Measurements from ENCODE around the gene ZCCHC17.

Gene ZCCHC17

DNA sequence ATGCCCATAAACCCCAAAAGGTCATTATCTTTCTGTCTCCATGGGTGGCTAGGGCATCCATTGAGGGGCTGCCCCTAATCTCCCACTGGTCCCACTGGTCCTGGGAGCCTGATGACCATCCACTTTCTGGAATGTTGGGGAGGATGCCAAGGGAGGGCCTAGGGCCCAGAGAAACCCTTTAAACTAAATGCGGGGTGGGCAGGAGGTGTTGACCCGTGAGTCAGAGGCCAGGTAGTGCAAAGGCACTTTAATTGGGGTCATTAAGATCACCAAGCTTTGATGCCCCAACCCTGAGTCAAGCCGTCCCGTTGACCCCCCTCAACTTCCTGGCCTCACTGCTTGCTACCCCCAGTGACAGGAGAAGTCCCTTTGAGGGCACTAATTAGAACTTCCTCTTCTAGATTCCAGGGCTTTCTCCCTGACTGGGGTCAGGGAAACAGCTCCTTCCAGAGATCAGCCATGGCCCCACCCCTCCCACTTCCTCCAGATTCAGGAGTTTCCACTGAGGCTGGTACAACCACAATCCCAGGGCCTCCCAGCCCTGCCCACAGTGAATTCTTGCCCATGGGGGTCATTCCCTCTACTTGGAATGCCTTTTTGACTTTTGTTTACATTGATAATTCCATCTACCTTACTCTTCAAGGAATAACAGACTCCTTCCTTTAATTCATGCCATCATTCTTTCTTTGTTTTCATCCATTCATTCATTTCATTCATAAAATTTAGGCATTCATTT is 100.7 kb downstream of the ZCCHC17 start:
- no peak for DNase-seq

DNA sequence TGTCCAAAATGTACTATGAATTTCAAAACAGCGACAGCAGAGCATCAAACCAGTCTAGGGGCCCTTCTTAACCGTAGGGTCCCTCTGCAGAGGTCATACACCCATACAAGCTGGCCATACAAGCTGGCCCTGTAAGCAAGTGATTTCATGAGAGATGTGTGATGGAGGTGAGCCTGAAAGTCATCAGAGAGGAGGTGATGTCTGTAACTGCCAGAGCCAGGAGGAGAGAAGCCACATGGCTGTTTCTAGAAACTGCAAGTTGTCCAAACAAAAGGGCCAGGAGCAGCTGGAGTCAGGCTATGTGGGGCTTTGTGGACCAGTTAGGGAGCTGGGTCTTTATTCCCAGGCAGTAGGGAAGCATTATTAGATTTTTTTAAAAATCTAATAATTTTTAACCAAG is 101.4 kb downstream of the ZCCHC17 start:
- DNase-seq: no peak

DNA sequence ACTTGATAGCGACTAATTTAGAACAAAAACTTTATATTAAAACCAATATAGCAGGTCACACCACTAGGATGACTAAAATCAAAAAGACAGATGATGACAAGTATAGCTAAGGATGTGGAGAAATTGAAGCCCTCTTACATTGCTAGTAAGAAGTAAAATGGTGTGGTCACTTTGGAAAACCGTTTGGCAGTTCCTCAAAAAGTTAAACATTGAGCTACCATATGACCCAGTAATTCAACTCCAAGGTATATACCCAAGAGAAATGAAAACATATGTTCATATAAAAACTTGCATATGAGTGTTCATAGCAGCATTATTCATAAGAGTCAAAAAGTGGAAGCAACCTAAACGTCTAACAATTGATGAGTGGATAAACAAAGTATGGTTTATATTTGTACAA is 103.1 kb downstream of the ZCCHC17 start:
- DNase-seq: no peak

DNA sequence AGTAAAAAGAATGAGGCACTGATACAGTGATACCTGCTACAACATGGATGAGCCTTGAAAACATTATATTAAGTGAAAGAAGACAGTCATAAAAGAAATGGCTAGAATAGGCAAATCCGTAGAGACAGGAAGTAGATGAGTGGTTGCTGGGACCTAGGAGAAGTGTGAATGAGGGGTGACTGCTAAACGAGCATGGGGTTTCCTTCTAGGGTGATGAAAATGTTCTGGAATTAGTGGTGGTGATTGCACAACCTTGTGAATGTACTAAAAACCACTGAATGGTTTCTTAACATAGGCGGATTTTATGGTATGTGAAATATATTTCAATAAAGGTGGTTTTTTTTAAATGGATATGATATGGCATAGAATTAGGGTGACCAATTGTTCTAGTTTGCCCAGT is 103.6 kb downstream of the ZCCHC17 start:
- DNase-seq: no peak

DNA sequence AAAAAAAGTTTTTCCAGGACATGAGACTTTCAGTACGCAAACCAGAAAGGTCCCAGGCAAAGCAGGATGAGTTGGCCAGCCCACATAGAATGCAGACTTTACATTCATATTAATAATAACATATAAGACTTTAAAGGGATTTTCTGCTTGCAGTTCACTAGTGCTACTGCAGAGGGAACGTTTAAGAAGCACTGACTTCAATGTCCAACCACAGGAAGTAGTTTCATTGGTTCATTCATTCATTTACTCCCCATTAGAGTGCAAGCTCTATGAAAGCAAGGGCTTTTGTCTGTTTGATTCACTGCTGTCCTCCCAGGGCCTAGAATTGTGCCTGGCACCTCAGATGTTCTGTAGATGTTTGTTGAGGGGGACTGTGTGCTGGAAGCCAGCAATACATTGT is 104.4 kb downstream of the ZCCHC17 start:
- no peak for DNase-seq

DNA sequence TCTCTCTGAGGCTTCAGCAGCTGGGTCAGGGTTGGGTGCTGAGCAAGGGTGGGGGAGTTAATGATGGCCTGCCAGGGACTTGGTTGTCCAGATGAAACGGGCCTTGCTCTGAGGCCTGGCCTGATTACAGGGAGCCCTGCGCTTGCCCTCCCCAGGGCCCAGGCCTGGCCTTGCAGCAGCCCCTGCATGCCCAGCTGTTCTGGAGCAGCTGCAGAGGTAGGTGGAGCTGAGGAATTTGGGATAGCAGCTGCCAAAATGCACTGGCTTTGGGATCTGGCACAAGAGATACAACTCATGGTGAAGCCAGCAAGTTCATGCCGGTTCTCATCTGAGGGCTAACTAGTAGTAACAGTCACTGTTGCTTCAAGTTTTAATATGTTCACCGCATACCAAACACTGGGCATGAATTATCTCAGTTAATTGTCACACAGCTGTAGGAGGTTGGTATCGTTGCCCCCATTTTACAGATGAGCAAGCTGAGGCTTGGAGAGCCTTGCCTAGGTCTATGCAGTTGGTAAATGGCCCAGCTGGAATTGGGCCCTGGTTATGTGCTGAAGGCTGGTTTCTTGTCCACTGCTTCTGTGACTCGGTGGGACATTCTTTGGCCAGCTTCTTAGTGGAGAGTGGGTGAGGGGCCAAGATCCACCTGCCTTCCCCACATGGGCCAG is 108.9 kb downstream of the ZCCHC17 start:
- no peak for DNase-seq

DNA sequence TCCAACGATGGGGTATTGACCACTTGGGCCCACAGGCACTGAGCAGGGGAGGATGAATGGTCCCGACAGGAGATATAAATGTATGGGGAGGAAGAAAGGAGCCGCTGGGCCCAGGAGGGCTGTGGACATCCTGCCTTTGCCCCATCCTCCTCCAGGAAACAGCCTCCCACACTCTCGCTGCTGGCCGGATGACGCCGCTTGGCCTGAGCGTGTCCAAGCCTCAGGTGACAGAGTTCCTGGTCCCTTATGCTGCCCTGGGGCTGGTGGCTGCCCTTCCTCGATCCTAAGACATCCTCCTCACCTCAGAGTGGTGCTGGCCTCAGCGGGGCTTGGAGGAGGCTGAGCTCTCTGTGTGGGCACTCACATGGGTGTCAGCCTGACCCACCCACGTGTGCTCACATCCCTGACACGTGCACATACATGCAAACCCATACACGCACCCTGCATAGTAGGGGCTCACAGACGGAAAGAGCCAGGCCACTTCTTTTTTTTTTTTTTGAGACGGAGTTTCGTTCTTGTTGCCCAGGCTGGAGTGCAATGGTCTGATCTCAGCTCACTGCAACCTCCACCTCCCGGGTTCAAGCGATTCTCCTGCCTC is 110.3 kb downstream of the ZCCHC17 start:
- no peak for DNase-seq

DNA sequence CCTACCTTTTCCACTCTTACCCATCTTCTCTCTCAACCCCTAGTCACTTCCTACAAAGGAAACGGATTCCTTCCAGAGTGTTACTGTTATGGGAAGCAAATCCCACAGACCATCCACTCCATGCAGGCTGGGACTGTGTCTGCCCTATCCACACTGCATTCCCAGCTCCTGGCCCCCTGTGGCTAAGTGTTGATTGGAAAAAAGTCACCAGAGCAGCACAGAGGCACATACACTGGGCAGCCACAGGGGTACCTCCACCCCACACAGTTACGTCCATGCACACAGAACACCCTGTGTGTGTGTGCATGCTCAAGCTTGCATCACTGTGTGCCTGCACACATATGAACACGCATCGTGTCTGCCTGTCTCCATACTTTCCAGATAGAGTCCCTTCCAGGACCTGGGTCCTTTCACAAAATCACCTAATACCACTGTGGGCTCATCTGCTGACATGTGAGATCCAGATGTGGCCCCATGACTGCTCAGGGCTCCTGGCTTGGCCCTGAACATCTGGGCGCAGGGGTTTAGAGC is 112.0 kb downstream of the ZCCHC17 start:
- no peak for DNase-seq

DNA sequence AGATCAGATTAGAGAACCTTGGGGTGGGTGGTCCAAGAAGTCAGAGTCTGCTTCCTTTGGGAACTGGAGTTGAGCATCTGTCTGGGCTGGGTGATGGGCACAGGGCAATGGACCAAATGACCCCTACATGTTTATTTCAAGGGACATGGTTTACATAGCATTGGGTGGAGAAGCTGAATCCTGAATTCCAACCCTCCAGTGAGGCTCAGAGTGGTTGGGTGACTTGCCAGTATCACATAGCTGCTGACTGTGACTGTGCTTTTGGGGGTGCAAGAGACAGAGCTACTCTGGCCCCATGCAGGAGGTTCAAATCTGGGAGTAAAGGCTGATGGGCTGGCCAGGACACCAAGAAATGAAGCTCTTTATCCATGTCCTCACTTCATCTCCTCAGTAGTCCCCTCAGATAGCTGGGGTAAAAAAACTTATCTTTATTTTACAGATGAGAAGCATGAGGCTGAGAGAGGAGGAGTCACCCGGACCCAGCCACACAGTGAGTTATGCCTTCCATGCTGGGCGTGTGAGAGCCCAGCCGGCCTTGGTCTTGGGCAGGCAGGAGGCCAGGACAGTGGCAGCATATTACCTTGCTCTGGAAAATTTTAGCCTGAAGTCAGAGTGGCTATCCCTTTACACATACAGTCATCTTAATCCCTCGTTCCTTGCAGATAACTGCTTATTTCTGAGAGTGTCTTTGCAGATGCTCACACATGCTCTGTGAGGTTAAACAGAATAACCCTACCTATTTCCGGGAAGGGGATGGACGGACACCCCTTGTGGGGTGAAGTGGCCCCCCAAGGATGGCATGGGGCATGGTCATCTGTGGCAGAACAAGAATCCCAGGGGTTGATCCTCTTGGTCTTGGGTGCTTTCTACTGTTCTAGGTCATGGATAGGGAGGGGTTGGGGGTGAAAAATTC is 113.4 kb downstream of the ZCCHC17 start:
- DNase-seq: no peak

DNA sequence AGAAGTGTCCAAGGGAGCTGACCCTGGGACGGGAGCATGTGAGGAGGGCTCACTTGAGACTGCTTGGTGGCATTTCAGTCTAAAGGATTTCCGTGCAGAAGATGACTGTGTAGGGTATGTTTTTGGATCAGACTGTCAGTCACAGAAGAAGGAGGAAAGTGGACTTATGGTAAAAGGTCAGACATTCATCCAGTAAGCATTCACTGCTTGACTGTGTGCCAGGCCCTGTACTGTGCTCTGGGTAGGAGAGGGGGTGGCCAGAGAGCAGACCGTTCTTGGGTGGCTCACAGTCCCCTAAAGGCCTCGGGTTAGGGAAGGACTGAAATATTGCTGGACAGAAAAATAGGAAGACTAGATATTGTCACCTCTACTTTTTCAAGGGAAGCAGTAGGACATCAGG is 114.0 kb downstream of the ZCCHC17 start:
- DNase-seq: no peak

DNA sequence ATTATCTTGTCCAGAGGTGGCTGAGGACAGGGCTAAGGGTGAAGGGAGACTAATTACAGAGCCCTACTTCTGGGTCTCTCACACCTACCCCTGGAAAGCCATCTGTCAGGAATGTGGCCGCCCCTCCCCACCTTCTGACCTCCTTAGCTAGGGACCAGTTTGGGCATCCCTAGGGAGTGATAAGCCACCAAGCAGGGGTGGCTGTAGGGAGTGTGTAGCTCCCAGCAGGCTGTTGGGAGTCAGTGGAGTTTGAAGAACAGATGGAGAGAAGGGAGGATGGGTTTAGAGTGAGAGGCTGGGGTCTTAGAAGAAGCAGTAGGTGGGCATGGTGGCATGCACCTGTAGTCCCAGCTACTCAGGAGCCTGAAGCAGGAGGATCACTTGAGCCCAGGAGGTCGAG is 115.4 kb downstream of the ZCCHC17 start:
- no peak for DNase-seq

DNA sequence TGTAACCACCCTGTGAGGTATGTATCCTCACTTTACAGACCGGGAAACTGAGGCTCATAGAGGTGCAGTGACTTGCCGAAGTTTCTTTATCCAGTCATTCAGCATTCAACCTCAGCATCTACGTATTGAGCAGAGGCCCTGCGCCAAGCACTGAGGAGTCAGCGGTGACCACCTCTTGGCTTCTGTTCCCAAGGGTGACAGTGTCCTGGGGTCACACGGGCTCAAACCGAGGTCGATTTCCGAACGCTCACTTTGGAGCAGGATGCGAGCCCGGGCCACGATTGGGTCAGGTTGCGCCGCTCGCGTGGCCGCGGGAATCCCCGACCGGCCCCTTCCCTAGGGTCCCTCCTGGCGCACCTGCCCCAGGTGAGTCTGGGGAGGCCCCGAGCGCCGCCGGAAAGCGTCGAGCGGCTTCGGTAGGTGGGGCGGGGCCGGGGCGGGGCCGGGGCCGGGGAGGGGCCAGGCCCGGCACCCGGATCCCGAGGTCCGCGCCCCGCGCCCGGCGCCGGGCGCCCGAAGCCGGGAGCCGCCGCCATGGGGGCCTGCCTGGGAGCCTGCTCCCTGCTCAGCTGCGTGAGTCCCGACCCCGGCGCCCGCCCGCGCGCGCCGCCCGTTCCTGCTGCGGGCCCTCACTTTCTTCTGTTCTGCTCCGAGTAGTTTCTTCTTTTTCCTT is 116.0 kb downstream of the ZCCHC17 start, which contains the start of gene SERINC2:
TSS of gene SERINC2 (plus strand) at position 482 of the 673 bp plus-strand sequence. CDS start at position 535, 53 bp downstream.
- DNase-seq: no peak

DNA sequence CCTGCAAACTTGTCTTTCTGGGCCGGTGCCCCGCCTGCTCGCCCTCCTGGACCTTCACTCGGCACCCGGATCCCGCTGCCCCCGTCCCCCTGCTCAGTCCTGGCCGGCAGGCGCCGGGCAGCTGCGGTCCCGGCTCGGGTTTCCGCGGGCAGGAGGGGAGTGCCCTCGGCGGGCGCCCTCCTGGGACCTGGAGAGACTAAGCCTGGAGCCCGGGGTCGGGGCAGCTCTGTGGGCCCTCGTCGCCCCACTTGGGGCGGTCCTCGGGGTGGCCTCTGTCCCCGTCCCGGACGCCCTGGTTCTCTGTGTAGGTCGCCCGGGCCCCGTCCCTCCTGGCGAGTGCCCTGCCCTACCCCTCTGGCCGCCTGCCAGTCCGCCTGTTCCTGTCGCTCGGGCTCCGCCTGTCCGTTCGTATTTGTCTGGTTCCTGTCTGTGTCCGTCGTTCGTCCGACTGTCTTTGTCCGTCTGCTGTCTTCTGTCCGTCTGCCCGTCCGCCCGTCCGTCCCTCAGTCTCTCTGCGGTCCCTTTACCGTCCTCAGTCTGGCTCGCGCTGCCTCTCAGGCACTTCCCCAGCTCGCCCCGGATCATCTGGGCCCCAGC is 116.7 kb downstream of the ZCCHC17 start:
- DNase-seq: no peak
